Endometrium (tissue), 2 donors: ENCODE results near the gene SCUBE1.
A peak's percentile ranks its signal among the peaks of the same experiment; 100 is the strongest.
"Not testable (repeated sequence)": the region's sequence is repeated elsewhere in the genome, so short reads cannot be mapped to it uniquely, and the experiment has no call there.

Source experiments
- FAIRE-seq: peaks from 2 replicates; lab custom pipeline; 2012; peaks lifted over from hg19 to GRCh38; lab: Jason Lieb, UNC
- donor health status: control.
- donor health status: control.

The SCUBE1 gene

DNA sequence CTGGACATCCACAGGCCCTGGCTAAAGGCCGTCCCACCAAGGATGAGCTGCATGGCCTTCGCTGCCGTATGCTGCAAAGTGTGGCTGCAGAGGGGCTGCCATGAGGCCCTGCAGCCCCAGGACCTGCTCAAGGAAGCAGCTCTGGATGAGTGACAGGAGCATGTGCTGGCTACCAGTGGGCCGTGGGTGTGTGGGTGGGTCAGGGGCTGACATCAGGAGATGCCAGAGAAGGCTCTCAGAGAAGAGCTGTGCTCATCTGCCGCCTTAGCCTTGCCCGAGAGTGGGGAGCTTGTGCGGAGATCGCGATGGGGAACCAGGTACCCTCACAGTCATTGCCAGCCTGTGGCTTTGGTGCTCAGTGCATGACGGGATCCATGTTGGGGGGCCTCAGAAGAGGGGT is 41.3 kb downstream of the SCUBE1 start:
- no peak for FAIRE-seq

DNA sequence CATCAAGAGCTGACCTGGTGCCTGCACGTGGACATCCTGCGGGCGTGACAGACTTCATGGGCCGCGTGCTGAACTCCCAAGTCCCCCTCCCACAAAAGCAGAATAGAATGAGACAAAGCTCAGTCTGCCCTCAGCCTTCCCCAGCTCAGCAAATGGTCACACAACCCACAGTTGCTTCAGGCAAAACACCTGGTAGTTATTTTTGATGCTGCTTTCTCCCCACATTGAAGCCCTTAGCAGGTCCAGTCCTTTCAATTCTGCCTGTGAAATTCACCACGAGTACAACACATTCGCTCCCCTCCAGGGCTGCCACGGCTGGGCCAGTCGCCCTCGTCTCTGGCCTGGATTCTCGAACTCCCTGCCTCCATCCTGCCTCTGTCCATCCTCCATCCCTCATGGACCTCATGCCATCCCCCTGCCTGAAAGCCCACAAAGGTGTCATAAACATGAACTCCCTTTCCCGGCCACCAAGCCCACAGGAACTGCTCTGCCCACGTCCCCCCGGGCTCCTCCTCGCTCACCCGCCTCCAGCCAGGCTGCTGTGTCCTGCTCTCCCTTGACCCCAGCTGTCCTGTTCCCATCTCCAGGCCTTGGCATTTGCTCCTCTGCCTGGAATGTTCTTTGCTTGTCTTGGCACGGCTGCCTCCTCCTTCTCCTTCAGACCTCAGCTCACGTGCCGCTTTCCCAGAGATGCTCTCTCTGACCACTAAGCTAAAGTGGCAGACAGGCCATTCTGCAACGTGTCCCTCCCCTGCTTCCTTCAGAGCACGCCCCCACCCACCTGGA is 42.1 kb downstream of the SCUBE1 start:
- FAIRE-seq, result no peak

GRCh38 chr22:43299736-43300135 is 43.4 kb downstream of the SCUBE1 start:
- no peak for FAIRE-seq

- FAIRE-seq, result no peak
Observed at GRCh38 chr22:43298062-43298801, 44.9 kb downstream of the SCUBE1 start.

DNA sequence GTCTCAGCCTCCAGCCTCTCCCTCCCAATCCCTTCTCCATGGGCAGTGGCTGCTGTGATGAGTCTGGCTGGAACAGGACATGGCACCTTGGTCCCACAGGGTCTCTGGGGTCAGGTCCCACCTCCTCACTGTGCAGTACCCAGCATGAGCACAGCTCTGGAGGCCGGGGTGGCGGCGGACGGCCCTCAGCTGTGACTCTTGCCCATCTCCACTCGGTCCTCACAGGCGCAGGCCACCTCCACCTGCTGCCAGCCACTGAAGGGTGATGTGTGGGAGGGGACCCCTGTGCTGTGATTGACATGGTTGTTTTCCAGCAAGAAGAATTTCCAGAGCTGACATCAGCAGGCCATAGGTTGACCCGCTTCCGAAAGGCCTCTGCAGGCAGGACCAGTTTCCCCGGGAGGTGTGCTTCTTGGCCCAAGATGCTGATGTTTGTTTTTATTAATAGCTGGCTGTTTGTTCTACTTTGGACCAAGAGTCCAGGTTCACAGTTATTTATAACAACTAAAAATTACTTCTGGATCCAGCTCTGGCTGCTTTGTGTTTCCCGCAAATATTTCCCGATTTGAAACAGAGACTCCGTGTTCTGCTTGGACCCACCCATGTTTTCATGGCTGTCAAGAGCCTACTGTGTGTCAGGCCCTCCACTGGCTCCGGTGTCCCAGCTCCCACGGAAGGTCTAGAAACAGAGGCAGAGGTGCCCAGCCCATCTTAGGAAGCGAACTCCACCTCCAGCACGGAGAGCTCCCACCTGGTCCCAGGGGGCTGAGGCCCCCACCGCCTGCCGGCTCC is 45.7 kb downstream of the SCUBE1 start:
- FAIRE-seq, result no peak

DNA sequence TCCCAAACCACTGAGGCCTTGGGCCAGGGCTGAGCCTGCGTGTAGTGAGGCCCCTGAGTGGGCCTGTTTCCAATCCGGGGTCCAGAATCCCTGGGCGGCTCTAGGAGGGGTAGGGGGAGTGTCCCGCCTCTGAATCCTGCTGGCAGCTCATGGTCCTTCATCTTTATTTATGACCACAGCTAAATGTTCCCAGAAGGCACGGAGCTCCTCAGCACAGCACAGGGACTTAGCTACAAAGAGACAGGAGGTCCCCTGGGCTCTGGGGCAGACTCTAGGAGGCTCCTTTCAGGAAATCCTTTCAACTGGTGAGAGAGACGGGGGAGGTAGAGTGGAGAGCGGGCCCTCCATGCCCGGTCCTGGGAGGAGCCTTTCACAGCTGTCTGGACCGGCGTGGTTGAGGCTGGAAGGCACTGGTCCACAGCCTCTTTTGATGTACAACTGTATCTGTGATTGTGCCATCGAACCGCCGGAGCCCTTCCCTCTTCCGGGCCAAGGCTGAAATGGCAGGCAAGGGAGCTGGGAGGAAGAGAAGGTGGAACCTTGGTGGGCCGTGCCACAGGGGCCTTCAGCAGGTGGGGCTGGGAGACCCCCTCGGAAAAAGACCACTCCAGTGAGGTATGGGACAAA is 46.8 kb downstream of the SCUBE1 start:
- FAIRE-seq, result no peak

DNA sequence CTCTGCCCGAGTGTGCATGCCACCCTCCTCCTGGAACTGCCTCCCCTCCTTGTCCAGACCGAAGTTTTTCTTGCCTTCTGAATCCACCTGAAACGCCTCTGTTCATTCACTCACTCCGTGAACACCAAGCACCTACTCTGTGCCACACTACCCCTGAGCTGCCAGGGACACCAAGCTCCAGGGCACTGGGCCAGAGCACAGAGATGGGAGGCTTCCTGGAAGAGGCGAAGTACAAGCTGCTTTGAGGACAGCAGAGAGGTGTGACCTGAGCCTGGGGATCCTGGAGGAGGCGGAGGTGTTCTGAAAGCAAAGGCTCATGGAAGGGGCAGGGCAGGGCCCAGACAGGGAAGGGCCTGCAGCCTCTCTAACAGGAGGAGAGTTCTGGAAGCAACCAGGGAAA is 47.5 kb downstream of the SCUBE1 start:
- FAIRE-seq, result no peak

- FAIRE-seq, result no peak
Observed at GRCh38 chr22:43295173-43295572, 48.0 kb downstream of the SCUBE1 start.

DNA sequence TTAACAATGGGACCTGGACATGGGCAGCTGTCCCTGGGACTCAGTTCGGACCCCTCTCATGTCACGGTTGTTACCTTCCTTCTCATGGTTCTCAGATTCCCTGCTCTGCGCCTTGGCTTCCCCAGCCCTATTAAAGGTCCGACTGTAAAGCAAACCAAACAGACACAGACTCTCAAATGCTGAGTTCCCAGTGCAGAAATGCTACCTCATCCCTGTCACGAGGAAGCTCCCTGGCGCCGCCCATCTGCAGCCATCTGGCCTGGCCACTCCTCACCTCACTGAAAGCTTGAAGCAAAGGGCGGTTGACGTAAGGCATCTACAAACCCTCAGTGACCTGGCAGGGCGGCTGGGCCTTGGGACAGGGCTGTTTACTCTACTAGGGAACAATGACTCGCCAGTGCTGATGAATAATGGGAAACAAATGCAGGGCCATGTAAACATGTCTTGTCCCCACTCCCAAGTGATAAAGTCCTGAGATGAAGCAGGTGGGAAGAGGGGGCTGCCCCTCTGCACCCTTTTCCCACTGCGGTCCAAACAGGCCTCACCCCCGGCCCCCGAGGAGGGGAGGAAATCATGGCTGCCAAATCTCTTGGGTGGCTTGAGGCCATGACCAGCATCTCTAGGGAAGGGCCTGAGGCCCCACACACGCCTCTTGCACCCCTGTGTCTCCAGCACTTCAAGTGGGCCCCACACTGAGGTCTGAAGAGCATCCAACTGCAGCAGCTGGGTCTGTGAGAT is 49.3 kb downstream of the SCUBE1 start:
- FAIRE-seq, result peak; percentile 70

DNA sequence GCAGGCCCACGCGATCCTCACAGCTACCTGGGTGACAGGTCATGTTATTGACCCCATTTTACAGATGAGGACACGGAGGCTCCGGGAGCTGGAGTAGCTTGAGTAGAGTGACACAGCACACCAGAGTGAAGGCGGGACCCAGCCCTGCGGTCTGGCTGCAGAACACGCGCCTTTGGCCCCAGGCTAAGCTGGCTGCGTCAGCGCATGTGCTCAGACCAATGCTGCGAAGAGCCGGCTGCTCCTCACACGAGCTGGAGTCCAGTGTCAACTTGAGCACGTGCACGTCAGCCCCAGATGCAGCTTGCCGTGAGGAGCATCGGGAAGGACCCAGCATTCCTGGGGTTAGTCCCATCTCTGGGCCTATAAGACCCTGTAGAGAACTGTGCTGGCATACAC is 49.9 kb downstream of the SCUBE1 start:
- FAIRE-seq, result no peak

DNA sequence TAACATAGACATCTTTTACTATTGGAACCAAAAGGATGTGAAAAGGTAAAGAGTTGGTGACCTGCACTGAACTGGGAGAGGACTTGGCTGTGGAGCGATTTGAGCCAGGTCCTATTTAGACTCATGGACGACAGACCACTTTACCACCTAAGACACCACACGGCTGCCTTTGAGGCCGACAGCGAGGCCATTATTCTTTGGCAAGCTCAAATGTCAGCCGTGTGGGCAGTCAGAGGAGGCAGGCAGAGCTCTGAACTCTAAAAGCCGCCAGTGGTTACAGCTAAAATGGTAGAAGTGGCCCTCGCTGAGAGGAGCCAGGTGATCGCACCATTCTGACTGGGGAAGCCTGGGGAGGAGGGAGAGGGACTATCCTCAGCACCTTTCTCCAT is 50.5 kb downstream of the SCUBE1 start:
- no peak for FAIRE-seq

DNA sequence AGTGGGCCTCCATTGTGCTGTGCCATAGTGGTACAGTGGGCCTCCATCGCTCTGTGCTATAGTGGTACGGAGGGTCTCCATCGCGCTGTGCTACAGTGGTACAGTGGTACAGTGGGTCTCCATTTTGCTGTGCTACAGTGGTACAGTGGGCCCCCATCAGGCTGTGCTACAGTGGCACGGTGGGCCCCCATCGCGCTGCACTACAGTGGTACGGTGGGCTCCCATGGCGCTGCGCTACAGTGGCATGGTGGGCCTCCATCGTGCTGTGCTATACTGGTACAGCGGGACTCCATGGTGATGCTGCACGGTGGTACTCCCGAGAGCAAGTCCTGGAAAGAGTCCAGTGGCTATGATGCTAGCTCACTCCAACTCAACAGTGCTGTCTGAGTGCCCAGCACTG is 51.8 kb downstream of the SCUBE1 start:
- no peak for FAIRE-seq

DNA sequence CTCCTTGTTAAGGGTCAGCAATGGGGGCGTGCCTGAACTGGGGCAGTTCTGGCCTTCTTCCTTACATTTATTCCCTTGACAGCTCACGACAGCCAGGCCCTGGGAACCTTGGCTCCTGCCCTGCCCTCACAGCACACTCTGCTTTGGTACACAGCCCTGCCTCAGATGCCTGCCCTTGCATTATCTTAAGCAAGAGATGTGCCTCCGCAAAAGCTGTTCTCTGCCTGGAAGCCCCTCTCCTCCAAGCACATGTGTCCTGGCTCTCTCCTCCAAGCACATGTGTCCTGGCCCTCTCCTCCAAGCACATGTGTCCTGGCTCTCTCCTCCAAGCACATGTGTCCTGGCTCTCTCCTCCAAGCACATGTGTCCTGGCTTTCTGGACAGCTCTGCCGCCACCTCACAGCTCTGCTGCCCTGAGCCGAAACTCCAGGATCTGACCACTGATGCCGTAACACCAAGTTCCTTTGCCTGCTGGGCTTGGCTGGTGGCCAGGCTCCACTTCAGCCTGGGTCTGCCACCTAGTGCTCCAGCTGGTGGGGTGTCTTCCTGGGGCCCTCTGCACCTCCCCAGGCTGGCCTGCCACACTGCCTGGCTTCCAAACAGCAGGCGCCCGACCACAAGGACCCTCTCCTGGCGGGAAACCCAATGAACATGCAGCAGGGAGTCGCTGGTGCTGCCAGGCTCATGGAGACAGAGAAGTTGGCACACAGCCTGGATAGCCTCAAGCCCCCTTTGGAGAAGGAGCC is 53.0 kb downstream of the SCUBE1 start:
- no peak for FAIRE-seq

GRCh38 chr22:43289531-43289963 is 53.6 kb downstream of the SCUBE1 start:
- no peak for FAIRE-seq

DNA sequence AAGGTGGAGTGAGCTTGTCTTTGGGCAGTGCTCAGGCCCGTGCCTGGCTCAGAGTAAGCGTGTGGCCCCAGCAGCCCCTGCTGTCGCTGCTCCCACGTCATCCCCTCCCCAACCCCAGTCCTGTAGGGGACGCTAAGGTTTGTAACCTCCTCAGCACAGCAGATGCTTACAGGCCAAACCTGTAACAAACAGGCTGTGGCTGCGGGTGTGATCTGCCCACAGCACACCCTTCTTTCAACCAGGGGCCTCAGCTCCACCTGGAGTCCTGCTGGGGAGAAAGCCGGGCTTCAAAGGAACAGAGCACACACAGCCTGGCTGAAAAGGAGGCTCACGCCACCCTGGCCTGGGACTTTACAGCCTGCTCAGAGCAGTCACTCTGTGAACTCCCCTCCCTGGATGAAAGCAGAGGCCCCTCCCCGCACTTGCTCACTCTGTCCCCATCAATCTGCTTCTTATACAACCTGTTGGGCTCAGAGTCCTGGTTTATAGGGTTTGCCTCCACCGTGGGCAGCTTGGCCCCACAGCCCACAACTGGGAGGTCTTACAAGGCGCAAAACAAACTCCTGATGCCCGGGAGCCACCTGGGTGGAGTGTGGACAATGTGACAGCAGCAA is 54.3 kb downstream of the SCUBE1 start:
- no peak for FAIRE-seq

DNA sequence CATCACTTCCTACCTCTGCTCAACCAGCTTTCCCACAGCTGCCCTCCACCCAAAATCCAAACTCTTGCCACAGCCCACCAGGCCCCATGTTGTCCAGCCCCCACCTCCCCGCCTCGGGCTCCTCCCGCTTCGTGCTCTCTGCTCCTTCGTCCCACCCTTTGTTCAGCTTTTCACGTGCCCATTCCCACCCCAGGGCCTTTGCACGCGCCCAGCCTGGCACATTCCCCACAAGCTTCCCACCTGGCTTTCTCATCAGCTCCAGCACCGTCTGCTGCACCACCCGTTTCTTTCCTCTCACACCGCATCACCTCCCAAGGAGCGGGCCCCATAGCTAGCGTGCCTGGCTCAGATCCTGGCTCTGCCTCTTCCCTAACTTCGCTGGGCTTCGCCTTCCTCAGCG is 54.8 kb downstream of the SCUBE1 start:
- no peak for FAIRE-seq

GRCh38 chr22:43287441-43287840 is 55.7 kb downstream of the SCUBE1 start:
- FAIRE-seq, result no peak

DNA sequence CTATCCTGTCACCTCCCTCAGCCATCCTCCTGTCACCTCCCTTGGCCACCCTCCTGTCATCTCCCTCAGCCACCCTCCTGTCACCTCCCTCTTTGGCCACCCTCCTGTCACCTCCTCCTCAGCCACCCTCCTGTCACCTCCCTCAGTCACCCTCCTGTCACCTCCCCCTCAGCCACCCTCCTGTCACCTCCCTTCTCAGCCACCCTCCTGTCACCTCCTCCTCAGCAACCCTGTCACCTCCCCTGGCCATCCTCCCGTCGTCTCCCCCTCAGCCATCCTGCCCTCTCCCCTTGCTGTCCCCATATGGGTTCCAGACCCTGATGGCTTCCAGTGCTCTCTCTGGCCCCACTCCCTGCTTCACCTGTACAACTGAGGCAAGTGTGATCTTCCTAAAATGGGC is 61.8 kb downstream of the SCUBE1 start:
- FAIRE-seq, result no peak

GRCh38 chr22:43280523-43280886 is 62.7 kb downstream of the SCUBE1 start:
- not testable (repeated sequence) for FAIRE-seq

GRCh38 chr22:43279867-43280522 is 63.2 kb downstream of the SCUBE1 start:
- no peak for FAIRE-seq
